Measurements from ENCODE around the gene HS1BP3. TPM values are rescaled to one million over a fixed set of nuclear protein-coding genes. Genes with fewer than 3 reads are reported as not detected.

Gene HS1BP3
- total and polyA plus RNA-seq, 2 of the 13 experiments (the other 11 are each of a cell fraction or from before 2014, with no cell fraction given) = 15.2 to 22.0 TPM

- TF ChIP-seq SNAPC4 (CRISPR knock-in tag; IDR thresholded peaks at IDR 0.05) (peak; percentile 87), ZNF556 (CRISPR knock-in tag; IDR thresholded peaks at IDR 0.05; ENCODE audit: borderline replicate concordance) (peak; percentile 90; the same call in 1 of the 2 replicates), ZNF704 (CRISPR knock-in tag; IDR thresholded peaks at IDR 0.05; ENCODE audit: borderline replicate concordance) (no peak), MAFG (CRISPR knock-in tag; IDR thresholded peaks at IDR 0.05) (no peak), TBX3 (IDR thresholded peaks at IDR 0.05; ENCODE audit: borderline replicate concordance) (no peak), ZNF362 (CRISPR knock-in tag; IDR thresholded peaks at IDR 0.05; ENCODE audit: borderline replicate concordance) (peak; percentile 53), TEAD3 (CRISPR knock-in tag; optimal IDR thresholded peaks at IDR 0.05; ENCODE audit: borderline replicate concordance) (peak; percentile 98), BCL6 (CRISPR knock-in tag; IDR thresholded peaks at IDR 0.05) (peak; percentile 95), ZNF17 (CRISPR knock-in tag; IDR thresholded peaks at IDR 0.05) (no peak), SMARCC2 (IDR thresholded peaks at IDR 0.05) (peak; percentile 85), ZNF10 (CRISPR knock-in tag; IDR thresholded peaks at IDR 0.05; ENCODE audit: borderline replicate concordance, low read depth) (no peak), ZNF891 (CRISPR knock-in tag; IDR thresholded peaks at IDR 0.05) (peak; percentile 84), HOXD1 (CRISPR knock-in tag; IDR thresholded peaks at IDR 0.05) (peak; percentile 59; the same call in 1 of the 2 replicates), ZNF883 (CRISPR knock-in tag; IDR thresholded peaks at IDR 0.05; ENCODE audit: not compliant biosample characterization) (peak; percentile 69), TRIM22 (IDR thresholded peaks at IDR 0.05) (no peak), PCBP1 (IDR thresholded peaks at IDR 0.05; ENCODE audit: borderline replicate concordance, low read depth, low read length) (no peak), ZNF577 (CRISPR knock-in tag; IDR thresholded peaks at IDR 0.05; ENCODE audit: borderline replicate concordance, low read depth) (no peak)
Measured at GRCh38 chr2:20578895-20579825, 71.7 kb downstream of the HS1BP3 start (continued).

All from HepG2 (cell line).